ENCODE data around the gene MTIF3. TPM values are rescaled to one million over a fixed set of nuclear protein-coding genes. Genes with fewer than 3 reads are reported as not detected.

The MTIF3 gene
- total and polyA plus RNA-seq, 9 donors = 33.7 to 81.2 (median 39.3) TPM

GRCh38 chr13:27496006-27496405, 45.6 kb upstream of the MTIF3 start:
- no peak overlapping the region for H3K27ac ChIP-seq

GRCh38 chr13:27495551-27495950, 45.2 kb upstream of the MTIF3 start:
- TF ChIP-seq POLR2A (IDR thresholded peaks at IDR 0.05) (no peak), EP300 (IDR thresholded peaks at IDR 0.05) (no peak), CTCF (IDR thresholded peaks at IDR 0.05) (no peak)

More at GRCh38 chr13:27496006-27496405, 45.6 kb upstream of the MTIF3 start:
- Histone ChIP-seq H3K27me3 (no peaks in the 10 kb centered on the region), H3K4me3 (no peak overlapping the region), H3K4me1 (ENCODE audit: insufficient read depth) (no peaks in the 10 kb centered on the region), H3K36me3 (no peaks in the 10 kb centered on the region), H3K9me3 (no peaks in the 10 kb centered on the region)
- intact Hi-C loops (cut with DNase I) = no loop called here
- TF ChIP-seq EP300 (IDR thresholded peaks at IDR 0.05) (no peak), POLR2A (IDR thresholded peaks at IDR 0.05) (no peak), CTCF (IDR thresholded peaks at IDR 0.05) (no peak)
- 35 to 49% (median 39%) methylated on average over 4 of the region's 4 CpGs for WGBS, 3 donors
- no peak for DNase-seq

GRCh38 chr13:27493981-27494380, 43.6 kb upstream of the MTIF3 start:
- WGBS, 3 donors = 35 to 48% (median 38%) methylated on average over 2 of the region's 2 CpGs
- no peak overlapping the region for H3K4me3 ChIP-seq
- intact Hi-C loops (cut with DNase I) = no loop called here
- DNase-seq = no peak
- H3K9me3 ChIP-seq = no peaks in the 10 kb centered on the region
- TF ChIP-seq EP300 (IDR thresholded peaks at IDR 0.05) = no peak
- TF ChIP-seq POLR2A (IDR thresholded peaks at IDR 0.05) = no peak
- no peak for TF ChIP-seq CTCF (IDR thresholded peaks at IDR 0.05)
- H3K4me1 ChIP-seq (ENCODE audit: insufficient read depth) = peaks cover 3% of the 10 kb centered on the region
- H3K27me3 ChIP-seq = no peaks in the 10 kb centered on the region
- H3K36me3 ChIP-seq = no peaks in the 10 kb centered on the region
- no peak overlapping the region for H3K27ac ChIP-seq

More at GRCh38 chr13:27495551-27495950, 45.2 kb upstream of the MTIF3 start:
- Histone ChIP-seq H3K36me3 (no peaks in the 10 kb centered on the region), H3K27me3 (no peaks in the 10 kb centered on the region), H3K27ac (no peak overlapping the region), H3K4me1 (ENCODE audit: insufficient read depth) (no peaks in the 10 kb centered on the region), H3K9me3 (no peaks in the 10 kb centered on the region), H3K4me3 (no peak overlapping the region)
- no peak for DNase-seq
- 37 to 45% (median 37%) methylated on average over 3 of the region's 3 CpGs for WGBS, 3 donors
- intact Hi-C loops (cut with DNase I) = no loop called here

GRCh38 chr13:27489456-27489855, 39.1 kb upstream of the MTIF3 start:
- no peak overlapping the region for H3K4me3 ChIP-seq
- DNase-seq = no peak
- intact Hi-C loops (cut with DNase I) = no loop called here
- H3K36me3 ChIP-seq = no peaks in the 10 kb centered on the region
- H3K9me3 ChIP-seq = no peaks in the 10 kb centered on the region
- H3K4me1 ChIP-seq (ENCODE audit: insufficient read depth) = peaks cover 3% of the 10 kb centered on the region
- no peaks in the 10 kb centered on the region for H3K27me3 ChIP-seq
- no peak overlapping the region for H3K27ac ChIP-seq
- TF ChIP-seq EP300 (IDR thresholded peaks at IDR 0.05) = no peak
- TF ChIP-seq CTCF (IDR thresholded peaks at IDR 0.05) = no peak
- no peak for TF ChIP-seq POLR2A (IDR thresholded peaks at IDR 0.05)
- WGBS, 3 donors = 10 to 17% (median 16%) methylated on average over 1 of the region's 1 CpG

Data from ovary (tissue), 9 donors.